Loucy (cell line): ENCODE measurements around the gene TNFSF12.

Experiments
- EZH2phosphoT487 ChIP-seq: fragments of 200-600 bp; IDR thresholded peaks from 2 replicates; pipeline ENCODE4 v1.6.1; 2018; ENCODE audit warnings: antibody characterized with exemption, mild to moderate bottlenecking, moderate library complexity, borderline replicate concordance
- TF ChIP-seq, protein P1 (sequence below): fragments of 200-600 bp; sonication (generic); conservative IDR thresholded peaks from 2 replicates; pipeline ENCODE4 v1.5.1; 2014; ENCODE audit warnings: mild to moderate bottlenecking, antibody characterized with exemption, low read length

- TF ChIP-seq, protein P1, sequence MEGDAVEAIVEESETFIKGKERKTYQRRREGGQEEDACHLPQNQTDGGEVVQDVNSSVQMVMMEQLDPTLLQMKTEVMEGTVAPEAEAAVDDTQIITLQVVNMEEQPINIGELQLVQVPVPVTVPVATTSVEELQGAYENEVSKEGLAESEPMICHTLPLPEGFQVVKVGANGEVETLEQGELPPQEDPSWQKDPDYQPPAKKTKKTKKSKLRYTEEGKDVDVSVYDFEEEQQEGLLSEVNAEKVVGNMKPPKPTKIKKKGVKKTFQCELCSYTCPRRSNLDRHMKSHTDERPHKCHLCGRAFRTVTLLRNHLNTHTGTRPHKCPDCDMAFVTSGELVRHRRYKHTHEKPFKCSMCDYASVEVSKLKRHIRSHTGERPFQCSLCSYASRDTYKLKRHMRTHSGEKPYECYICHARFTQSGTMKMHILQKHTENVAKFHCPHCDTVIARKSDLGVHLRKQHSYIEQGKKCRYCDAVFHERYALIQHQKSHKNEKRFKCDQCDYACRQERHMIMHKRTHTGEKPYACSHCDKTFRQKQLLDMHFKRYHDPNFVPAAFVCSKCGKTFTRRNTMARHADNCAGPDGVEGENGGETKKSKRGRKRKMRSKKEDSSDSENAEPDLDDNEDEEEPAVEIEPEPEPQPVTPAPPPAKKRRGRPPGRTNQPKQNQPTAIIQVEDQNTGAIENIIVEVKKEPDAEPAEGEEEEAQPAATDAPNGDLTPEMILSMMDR, result no peak
- no peak for TF ChIP-seq EZH2phosphoT487
Observed at GRCh38 chr17:7512824-7513540, 35.9 kb upstream of the TNFSF12 start.
